Pons (tissue), 1 donor: Measurements from ENCODE around the gene ARHGEF9.

ENCODE experiments used
- DNase-seq: peaks from one replicate; pipeline ENCODE4 v3.0.0-alpha.2; 2016; ENCODE audit warnings: low spot score

The ARHGEF9 gene

DNA sequence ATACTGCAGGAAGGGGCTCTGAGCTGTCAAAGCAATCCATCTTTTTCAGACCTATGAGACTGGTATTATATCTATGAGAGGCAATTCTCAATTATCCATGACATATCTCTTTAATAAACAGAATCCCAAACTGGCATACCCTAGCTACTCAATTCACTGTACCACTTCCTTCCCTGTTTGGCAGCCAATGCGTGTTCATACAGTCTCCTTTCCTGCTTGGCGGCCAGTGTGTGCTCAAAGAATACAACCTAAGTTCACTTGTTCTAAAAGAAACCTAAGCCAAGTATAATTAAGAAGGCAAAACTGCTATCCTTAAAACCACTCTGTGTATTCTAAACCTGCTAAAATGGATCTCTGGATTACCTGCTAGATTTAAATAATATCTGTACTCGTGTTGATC, 38.3 kb downstream of the ARHGEF9 start:
- DNase-seq, result no peak

DNA sequence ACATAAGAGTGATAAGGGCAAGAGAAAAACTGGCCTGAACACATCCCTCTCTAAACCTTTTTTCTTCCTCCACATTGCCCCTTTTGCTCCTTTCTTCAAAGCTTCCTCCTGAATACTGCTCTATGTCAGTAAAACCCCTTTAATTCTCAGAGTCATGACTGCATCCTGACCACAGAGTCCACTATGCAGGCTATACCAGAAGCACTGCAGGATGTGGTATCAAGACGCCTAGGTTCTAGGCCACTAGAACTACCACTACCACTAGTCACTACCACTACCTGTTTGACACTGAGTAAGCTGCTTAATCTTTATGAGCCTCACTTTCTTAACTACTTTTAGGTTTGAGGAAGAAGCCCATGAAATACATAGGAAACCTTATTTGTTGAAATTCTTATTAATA, 38.7 kb downstream of the ARHGEF9 start:
- no peak for DNase-seq

DNA sequence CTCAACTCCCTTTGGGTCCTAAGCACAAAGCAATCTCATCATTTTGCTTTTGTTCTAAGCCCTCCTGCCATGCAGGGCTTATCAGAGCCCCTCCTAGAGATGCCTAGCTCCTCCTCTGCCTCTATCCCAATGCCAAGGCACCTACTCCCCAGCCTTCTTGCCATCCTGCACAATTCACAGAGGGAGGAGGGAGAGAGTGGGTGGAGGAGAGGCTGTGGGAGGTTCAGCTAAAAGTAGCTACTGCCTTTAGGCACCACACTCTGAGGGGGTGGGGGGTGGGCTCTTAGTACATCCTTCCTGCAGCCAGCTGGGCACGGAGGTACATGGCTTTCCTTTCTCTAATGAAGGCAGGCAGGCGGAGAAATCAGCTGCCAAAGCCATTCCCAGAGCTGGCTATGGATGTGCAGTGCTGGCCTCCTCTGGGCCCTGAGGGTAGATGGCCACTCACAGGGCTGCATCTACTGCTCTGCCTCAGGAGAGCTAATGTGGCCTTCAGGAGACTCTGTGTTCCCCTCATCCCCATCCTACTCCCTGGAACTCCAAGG, 40.1 kb downstream of the ARHGEF9 start:
- no peak for DNase-seq

DNA sequence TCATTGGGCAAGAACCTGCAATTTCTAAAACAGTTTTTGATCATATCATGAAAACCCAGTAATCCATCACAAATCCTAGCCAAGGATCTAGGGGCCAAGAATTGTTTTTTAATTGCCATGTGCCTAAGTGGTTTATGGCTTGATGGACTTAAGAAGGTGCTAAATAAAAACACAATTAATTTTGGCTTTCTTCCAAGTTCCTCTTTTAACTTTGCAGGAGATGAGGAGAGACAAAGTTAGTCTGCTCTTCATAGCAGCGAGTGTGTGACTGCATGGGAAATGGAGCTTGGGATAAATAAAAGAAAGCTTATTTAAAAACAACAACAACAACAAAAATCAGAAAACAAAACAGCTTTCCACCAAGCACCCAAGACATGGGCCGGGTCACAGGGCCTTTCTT, 41.4 kb downstream of the ARHGEF9 start:
- DNase-seq, result no peak

DNA sequence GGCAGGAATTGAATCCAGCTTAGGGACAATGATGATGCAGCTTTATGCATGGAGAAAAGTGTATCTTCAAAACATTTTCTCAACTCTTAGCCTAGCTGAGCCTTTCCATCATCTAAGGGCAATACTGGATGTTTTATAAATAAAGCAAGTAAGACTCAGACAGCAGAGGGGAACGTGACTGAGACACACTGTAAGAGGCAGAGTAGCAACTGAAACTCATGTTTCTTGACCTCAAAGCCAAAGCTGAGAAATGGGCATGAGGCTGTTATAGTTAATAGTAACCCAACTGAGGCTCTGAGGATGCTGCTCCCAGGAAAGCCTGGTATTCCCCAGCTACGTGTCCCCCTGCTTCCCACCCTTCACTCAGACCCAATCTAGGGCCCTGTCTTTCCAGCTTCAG, 44.6 kb downstream of the ARHGEF9 start:
- no peak for DNase-seq

DNA sequence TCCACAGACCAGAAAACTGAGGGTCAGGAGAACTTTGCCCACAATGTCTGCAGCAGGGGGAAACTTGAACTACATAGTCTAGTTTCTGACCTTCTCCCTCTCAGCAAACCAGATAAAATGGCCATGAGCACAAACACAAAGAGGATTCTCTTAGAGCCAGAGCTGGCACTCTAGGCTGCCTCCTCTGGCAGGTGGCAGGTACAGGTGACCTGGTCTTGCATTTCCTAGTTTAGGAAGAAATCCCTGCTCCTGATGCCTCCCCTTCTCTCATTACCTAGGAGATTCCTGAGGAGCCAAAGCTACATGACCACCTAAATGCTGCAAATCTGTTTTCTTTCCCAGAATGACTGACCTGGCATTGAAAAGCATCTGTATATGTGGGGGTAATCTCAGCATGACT, 45.1 kb downstream of the ARHGEF9 start:
- no peak for DNase-seq

DNA sequence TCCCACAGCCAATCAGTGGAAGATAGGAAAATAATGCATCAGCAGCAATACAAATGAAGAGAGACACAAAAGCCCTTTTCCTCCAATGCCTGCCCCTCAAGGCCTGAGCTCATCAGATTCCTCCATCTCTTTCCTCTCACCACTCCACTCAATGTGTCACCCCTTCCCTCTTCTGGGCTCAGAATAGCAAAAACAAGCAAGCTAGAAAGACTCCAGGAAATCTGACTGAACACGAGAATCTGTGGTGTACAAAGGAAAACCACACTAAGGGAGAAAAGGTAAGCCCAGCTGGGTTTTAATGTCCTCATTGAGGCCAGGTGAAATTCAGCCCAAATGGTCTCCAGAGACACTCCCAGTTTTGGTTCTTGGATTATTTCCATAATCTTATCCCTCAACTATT, 46.3 kb downstream of the ARHGEF9 start:
- no peak for DNase-seq

DNA sequence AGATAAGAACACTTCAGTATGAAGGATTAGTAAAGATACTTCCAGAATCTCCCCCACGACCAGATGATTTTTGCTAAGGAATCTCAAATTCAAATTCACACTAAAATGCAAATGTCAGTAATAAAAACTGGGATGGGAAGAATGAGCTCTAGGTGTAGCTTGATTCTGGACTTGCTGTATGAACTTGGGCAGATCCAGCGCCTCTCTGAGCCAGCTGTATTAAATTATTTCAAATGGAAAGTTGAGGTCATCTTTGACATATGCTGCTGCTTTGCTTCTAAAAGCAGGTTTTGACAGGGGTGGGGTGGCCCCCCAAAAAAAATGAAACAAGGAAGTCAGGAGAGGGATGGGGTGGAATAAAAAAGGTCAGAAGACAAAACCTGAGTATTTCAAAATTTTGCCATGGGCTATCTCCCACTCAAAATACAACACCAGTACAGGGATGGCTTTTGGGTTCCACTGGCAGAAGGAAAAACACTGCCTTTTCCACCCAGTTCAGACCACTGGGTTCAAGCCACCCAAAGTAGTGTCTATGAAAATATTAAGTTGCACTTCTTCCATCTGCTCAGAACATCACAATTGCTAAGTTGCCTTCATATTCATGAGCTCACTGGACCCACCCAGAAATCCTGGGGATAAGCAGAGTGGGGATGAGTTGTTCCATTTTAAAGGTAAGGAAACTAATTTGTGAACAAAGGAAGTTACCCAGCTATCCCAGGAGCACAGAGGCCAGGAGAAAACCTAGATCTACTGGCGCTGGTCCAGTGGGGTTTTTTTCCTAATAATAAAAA, 47.7 kb downstream of the ARHGEF9 start:
- DNase-seq, result no peak

DNA sequence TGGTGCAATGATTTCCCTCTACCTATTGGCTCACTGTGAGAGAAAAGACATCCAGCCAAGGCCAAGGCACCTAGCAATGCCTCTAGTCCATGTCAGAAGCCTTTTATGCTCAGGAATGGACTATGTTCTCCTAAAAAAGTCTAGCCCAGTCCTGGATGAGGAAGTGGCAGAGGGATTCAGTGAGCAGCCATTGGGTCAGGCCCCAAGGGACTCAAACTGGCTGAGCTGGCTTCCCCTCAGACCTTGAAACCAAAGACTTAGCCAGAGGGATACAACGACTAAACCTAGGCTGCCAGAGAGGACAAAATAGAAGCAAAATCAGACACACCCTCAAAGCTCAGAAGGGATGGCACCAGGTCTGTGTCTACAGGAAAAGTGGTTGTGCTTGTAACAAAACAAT, 49.1 kb downstream of the ARHGEF9 start:
- no peak for DNase-seq

DNA sequence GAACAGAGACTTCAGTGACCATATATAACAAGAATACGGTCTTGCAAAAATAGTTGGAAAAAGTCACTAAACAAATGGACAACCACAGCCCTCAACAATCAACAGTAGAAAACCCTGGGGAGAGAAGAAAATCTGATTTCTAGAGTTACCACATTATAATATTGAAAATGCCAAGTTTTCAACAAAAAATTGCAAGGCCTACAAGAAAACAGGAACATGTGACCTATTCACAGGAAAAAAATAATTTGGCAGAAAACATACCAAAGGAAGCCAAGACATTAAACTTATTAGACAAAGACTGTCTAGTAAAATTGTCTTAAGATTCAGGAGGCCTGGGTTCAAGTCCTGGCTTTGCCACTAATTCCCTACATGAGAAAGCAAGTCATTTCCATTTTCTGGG, 64.7 kb downstream of the ARHGEF9 start:
- DNase-seq, result no peak

DNA sequence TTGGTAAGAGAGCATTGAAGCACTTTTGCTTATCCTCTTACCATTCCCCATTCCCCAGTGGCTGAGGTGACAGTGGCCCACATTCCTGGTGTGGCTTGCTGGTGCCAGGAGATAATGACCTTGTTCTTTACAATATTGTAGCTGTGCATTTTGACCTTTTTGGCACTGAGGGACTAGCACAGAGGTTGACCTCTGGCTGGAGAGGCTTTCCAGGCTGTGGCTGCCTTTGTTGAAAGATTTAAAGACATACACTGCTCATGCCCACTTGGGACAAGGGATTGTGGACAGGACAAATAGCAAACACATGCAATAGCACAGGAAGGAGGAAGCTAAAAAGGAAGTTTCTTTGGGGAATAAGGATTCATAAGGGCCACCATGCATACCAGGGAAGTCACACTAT, 65.4 kb downstream of the ARHGEF9 start:
- no peak for DNase-seq

DNA sequence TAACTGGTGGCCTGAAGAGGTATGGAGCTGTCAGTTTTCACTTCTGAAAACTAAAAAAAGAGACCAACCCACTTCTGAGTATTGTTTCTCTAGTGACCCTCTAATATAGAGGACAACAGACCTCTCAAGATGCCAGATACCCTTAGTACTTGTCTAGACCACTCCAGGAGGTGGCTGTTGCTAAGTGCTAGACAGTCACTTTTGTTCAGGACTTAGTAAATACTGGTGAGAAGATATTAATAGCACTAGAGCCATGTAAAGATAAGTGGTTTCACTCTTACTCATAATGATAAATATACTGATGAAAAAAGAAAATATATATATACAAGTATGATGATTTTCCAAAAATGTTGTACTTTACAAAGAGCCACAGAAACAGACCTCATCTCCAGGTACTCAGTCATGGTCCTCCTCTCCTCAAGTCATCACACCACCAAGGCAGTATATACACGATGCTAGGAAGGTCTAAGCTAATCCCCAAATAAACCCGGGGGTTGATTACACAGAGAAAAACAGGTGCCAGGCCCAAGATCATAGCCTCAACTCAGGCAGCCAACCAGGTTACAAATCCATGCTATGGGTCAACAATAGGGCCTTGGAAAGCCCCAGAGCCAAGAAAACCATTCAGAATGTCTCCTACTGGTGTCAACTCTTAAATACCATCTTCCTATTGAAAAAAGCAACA, 66.9 kb downstream of the ARHGEF9 start:
- no peak for DNase-seq

DNA sequence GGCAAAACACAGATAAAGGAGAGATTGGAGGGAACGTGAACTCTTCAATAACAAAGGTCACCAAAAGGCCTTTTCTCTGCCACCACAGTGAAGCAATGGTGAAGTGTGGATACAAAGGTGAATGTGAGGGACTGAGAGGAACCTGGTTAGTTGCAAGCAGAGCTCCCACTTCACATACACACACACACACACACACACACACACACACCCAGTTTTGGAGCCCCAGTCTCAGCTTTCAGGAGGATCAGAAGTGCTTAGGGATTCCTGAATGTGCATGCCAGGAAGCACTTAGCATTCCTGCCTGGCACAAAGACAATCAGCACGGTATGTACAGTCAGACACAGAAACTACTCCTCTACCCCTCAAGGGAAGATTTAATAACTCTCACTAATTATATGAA, 71.5 kb downstream of the ARHGEF9 start:
- DNase-seq, result no peak

DNA sequence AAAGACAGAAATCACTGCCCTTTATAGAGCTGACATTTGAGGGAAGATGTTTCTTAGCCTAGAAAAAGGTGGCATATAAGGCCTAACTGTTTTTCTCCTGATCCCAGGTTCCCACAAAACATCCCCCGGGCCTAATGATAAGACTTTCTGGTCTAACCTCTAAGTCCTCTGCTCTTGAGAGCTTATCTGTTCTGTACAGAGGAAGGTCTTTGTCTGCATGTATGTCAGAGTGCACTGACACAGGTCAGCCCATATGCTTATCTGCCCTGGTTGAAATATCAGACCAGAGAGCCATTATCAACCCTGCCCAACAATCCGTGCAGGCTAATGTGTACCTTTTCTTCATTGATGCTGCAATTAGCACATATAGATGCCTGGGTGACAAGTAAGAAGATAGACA, 76.2 kb downstream of the ARHGEF9 start:
- DNase-seq, result no peak

DNA sequence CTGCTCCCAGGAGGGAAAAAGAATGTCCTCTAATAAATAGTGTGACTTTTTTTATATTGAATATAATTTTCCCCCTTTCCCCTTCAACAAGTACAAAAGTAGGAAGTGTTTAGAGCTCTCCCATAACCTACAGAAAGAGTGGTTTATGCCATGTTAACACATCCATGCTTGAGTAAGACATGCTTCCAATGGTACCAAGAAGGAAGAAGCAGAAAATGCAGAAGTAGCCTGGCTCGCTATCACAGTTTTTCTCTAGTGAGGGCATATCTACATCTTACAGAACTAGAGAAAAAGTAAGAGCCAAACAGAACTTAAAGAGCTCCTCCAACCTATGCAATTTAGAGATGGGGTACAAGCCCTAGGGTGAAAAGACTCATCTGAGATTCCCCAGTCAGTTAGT, 82.5 kb downstream of the ARHGEF9 start:
- DNase-seq, result no peak

DNA sequence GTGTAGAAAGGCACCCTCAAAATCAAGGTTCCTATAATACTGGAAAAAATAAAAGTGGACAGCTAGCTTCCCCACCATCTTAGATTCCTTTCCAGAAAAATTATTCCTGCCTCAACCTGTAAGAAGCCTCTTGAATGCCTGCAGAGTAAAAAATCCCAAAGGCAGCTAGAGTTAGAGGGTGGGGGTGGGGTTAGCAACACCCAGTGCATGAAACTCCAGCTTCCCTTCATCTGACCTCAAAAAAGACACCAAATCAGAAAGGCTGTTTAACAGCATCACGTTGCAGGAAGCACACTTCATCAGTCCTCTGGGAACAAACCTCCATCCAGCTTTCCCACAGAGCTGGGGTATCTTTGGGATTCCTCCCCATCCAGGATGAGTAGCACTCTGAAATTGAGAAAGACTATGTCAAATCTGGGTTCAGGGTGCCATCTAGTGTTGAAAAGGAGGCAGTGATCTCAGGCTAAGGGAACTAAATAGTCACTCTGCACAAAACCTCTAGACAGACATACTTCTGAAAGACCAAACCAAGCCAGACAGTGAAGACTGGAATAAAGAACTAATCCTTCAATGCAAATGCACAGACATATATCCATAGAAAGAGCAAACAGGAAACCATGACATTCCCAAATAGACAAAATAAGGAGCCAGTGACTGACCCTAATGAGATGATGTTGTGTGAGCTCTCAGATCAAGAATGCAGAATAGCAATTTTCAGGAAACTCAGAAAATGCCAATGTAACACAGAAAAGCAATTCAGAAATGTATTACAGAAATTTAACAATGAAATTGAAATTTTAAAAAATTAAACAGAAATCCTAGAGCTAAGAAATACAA, 97.9 kb downstream of the ARHGEF9 start:
- DNase-seq, result peak; percentile 2

DNA sequence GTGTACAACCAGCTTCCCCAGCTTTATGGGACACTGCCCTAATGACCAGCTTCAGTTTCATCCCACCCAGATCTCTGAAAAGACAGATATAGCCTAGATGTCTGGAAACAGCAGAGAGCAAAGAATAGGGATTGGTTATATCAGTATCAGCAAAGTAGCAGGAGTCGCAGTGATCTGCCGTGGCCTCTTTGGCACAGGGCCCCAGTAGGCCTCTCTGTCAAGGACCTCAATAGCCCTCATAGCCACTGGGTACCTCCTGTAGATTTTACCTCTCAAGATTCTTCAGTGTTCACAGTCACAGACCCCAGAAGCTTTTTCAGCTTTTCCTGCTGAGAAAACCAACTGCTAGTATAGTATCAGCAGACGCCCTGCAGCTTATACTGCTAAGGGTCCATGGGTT, 104.6 kb downstream of the ARHGEF9 start:
- DNase-seq, result no peak

DNA sequence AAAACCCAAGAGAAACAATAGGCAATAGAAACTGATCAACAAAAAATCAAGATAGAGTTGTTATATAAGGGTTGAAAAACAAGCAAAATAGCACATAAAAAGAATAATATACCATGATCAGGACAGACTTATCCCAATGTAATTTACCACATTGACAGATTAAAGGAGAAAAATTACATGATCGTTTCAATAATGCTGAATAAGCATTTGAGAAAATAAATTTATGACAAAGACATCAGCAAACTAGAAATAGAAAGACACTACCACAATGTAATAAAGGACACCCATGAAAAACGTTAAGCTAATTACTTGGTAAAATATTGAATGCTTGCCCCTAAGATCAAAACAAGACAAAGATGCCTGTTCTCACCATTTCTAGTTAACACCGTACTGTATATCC, 105.6 kb downstream of the ARHGEF9 start:
- DNase-seq, result no peak

DNA sequence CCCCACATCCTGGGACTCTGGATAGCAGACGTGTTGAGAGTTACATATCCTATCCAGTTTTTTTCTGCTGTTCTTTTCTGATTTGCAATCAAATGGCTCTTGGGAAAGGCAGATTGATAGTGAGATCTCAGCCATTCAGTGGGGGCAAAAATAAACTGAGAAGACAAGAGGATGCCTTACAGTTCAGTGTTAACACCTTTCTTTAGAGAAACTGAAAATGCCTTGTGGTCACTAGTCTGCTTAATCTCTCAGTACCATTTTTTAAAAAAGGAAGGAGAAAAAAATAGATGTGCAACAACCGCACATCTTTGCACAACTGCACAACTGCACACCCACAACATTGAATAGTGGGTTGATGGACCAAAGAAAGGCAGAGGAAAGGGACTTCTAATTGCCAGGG, 109.3 kb downstream of the ARHGEF9 start:
- DNase-seq, result no peak

DNA sequence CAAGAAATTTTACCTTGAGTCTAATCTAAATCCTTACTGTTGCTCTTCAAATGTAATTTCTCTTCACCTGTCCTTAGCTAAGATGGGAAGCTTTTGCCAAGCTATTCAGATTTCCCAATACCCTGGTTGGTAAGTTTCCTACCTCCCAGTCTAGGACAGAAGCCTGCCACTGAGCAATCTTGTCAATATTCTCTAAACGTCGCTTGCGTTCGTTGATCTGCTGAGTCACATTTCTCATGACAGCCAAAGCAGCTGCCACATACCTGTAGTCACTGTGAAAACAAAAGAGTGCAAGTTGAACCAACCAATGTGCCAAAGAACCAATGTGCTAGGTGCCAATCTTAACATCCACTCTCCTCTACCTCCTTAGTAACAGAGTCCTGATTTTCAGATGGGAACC, 111.1 kb downstream of the ARHGEF9 start:
- no peak for DNase-seq

DNA sequence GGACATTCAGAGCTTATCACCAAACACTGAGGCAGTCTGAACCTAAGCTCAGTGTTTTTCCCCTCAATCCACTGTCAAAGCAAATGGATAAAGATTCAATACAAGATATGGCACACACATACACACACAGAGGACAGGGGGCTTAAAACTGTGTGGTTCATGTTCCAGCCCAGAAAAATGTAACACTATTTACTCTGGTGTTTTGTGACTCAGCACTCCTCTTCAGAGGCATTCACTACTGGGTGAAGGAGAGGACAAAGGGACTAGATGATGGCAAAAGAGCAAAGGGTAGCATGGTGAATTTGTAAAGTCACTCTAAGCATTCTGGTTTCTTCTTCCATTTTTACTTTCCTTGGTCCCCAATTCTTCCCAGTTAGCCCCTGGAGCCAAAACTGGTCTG, 120.3 kb downstream of the ARHGEF9 start:
- DNase-seq, result no peak

DNA sequence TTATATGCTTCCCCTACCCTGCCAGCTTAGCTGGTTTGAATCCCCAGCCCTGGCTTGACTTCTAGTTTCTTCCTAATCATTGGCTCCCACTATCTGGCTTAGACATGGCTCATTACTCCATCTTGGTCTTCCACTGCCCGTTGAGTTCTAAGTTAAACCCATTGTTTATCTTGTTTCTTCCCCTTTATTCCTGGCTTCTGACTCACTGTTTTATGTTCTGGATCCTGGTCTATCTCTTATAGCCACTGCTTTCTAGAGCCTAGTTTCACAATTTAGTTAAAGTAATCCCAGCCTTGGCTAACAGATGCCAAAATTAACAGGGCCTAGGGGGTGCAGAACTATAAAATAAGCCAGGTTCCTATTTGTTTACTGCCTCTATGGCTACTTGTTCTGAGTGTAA, 120.9 kb downstream of the ARHGEF9 start:
- DNase-seq, result no peak

DNA sequence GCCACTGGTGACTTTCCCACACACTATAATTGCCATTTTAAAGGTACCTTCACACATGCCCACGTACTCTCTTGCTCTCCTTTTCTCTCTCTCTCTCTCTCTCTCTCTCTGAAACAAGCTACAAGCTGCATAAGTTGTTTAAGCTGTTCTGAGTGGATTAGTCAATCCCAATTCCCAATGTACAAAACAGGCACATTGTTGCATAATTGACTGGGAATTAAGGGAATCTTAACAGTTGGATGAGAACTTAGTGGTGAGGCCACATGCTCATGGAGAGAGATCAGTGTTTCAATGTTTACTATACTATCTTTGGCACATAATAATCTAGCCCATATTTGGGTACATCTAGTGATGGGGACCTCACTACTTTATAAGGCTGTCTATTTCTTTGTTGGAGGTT, 123.3 kb downstream of the ARHGEF9 start:
- no peak for DNase-seq
